SK-N-SH treated with all-trans-retinoic acid at 6 μM for 48 hours (cell line): ENCODE results near the gene LTO1.

Experiments
- ARNTL ChIP-seq: fragments of 450-650 bp; formaldehyde crosslinking; IDR thresholded peaks from 2 replicates; pipeline ENCODE4 v1.5.0; 2020; ENCODE audit warnings: low read depth, mild to moderate bottlenecking, moderate library complexity, borderline replicate concordance
- BACH2 ChIP-seq: fragments of 250-450 bp; sonication (Bioruptor Pico); IDR thresholded peaks from 2 replicates; pipeline ENCODE4 v1.9.0; 2021; ENCODE audit warnings: mild to moderate bottlenecking, borderline replicate concordance
- GLIS3 ChIP-seq: fragments of 250-450 bp; sonication (Bioruptor Pico); IDR thresholded peaks from 2 replicates; pipeline ENCODE4 v1.5.0; 2020; ENCODE audit warnings: mild to moderate bottlenecking, moderate library complexity
- ISL1 ChIP-seq: fragments of 250-450 bp; sonication (Bioruptor Pico); IDR thresholded peaks from 2 replicates; pipeline ENCODE4 v2.1.2; 2022; ENCODE audit warnings: mild to moderate bottlenecking, moderate library complexity
- PPARA ChIP-seq: fragments of 250-450 bp; sonication (Bioruptor Pico); IDR thresholded peaks from 2 replicates; pipeline ENCODE4 v1.5.0; 2020; ENCODE audit warnings: mild to moderate bottlenecking, borderline replicate concordance
- RARB ChIP-seq: fragments of 250-450 bp; sonication (Bioruptor Pico); IDR thresholded peaks from 2 replicates; pipeline ENCODE4 v1.8.0; 2021; ENCODE audit warnings: mild to moderate bottlenecking, moderate library complexity
- SNAI2 ChIP-seq: fragments of 250-450 bp; sonication (Bioruptor Pico); IDR thresholded peaks from 2 replicates; pipeline ENCODE4 v1.5.0; 2020; ENCODE audit warnings: mild to moderate bottlenecking, moderate library complexity
- TCF4 ChIP-seq: fragments of 250-450 bp; sonication (Bioruptor Pico); IDR thresholded peaks from 2 replicates; pipeline ENCODE4 v1.8.0; 2021; ENCODE audit warnings: mild to moderate bottlenecking, moderate library complexity, borderline replicate concordance
- ZC3H10 ChIP-seq: fragments of 250-450 bp; sonication (Bioruptor Pico); IDR thresholded peaks from 2 replicates; pipeline ENCODE4 v1.5.1; 2021; ENCODE audit warnings: mild to moderate bottlenecking, moderate library complexity
- ZNF70 ChIP-seq: fragments of 450-650 bp; formaldehyde crosslinking; IDR thresholded peaks from 2 replicates; pipeline ENCODE4 v1.5.0; 2020; ENCODE audit warnings: mild to moderate bottlenecking, moderate library complexity
- ZNF8 ChIP-seq: fragments of 450-650 bp; formaldehyde crosslinking; IDR thresholded peaks from 2 replicates; pipeline ENCODE4 v1.5.0; 2020; ENCODE audit warnings: mild to moderate bottlenecking, moderate library complexity
- TF ChIP-seq, protein P1 (sequence below): fragments of 250-450 bp; sonication (Bioruptor Pico); IDR thresholded peaks from 2 replicates; pipeline ENCODE4 v1.8.0; 2020; ENCODE audit warnings: mild to moderate bottlenecking, moderate library complexity, borderline replicate concordance

DNA sequence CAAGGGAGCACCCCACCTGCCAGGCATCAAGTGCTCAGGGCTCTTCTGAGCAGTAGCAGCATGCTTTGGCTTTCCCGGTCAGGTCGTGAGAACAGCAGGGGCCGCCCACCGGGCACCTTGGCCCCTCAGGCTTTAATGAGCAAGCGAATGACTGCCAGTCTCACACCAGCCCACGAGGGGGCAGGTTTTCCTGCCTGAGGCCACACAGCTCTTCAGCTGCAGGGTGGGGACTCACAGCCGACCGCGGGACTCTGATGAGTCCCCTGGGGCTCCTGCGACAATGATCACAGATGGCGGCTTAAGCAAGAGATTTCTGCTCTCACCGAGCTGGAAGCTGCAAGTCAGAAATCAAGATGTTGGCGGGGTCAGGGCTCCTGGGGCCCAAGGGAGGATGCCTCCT, 43.0 kb upstream of the LTO1 start:
- TF ChIP-seq, protein P1, sequence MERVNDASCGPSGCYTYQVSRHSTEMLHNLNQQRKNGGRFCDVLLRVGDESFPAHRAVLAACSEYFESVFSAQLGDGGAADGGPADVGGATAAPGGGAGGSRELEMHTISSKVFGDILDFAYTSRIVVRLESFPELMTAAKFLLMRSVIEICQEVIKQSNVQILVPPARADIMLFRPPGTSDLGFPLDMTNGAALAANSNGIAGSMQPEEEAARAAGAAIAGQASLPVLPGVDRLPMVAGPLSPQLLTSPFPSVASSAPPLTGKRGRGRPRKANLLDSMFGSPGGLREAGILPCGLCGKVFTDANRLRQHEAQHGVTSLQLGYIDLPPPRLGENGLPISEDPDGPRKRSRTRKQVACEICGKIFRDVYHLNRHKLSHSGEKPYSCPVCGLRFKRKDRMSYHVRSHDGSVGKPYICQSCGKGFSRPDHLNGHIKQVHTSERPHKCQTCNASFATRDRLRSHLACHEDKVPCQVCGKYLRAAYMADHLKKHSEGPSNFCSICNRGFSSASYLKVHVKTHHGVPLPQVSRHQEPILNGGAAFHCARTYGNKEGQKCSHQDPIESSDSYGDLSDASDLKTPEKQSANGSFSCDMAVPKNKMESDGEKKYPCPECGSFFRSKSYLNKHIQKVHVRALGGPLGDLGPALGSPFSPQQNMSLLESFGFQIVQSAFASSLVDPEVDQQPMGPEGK (CRISPR knock-in tag): no peak
- no peak for TF ChIP-seq BACH2
- no peak for TF ChIP-seq RARB (CRISPR knock-in tag)
- TF ChIP-seq ISL1: no peak
- no peak for TF ChIP-seq TCF4 (CRISPR knock-in tag)
- TF ChIP-seq ZNF70 (CRISPR knock-in tag): no peak
- TF ChIP-seq ZNF8 (CRISPR knock-in tag): no peak
- TF ChIP-seq ARNTL: no peak
- no peak for TF ChIP-seq ZC3H10 (CRISPR knock-in tag)
- TF ChIP-seq SNAI2: no peak
- no peak for TF ChIP-seq PPARA
- no peak for TF ChIP-seq GLIS3 (CRISPR knock-in tag)
